Measurements from ENCODE around the gene DCBLD1. TPM values are rescaled to one million over a fixed set of nuclear protein-coding genes. Genes with fewer than 3 reads are reported as not detected.

The DCBLD1 gene
- total and polyA plus RNA-seq, 2 of the 13 experiments (the other 11 are each of a cell fraction or from before 2014, with no cell fraction given) = 23.2 to 41.5 TPM

DNA sequence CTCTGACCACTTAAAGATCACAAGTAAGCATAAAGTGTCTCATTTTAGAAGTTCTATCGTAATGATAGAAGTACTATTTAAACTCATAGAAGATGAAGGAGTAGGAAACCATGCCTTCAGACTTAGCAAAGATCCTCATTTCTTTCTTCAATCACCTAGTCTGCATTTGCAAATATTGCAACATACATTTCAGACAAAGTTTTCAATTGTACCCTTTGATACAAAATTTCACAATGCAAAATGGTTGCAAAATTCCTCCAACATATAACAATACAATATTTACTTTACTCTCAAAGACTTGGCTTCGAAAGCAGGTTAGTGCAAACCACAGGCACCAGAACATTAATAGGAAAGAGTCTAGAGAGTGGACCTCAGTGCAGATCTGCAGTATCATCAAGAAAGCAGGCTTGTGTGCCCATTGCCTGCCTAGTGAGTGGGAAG, 40.6 kb upstream of the DCBLD1 start (continued):
- TF ChIP-seq, protein P1, sequence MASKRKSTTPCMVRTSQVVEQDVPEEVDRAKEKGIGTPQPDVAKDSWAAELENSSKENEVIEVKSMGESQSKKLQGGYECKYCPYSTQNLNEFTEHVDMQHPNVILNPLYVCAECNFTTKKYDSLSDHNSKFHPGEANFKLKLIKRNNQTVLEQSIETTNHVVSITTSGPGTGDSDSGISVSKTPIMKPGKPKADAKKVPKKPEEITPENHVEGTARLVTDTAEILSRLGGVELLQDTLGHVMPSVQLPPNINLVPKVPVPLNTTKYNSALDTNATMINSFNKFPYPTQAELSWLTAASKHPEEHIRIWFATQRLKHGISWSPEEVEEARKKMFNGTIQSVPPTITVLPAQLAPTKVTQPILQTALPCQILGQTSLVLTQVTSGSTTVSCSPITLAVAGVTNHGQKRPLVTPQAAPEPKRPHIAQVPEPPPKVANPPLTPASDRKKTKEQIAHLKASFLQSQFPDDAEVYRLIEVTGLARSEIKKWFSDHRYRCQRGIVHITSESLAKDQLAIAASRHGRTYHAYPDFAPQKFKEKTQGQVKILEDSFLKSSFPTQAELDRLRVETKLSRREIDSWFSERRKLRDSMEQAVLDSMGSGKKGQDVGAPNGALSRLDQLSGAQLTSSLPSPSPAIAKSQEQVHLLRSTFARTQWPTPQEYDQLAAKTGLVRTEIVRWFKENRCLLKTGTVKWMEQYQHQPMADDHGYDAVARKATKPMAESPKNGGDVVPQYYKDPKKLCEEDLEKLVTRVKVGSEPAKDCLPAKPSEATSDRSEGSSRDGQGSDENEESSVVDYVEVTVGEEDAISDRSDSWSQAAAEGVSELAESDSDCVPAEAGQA (IDR thresholded peaks at IDR 0.05; ENCODE audit: low read depth) = 0 out of 2 replicates have a peak, but pooled peaks have one; percentile 21
- TF ChIP-seq, protein P1 (CRISPR knock-in tag; IDR thresholded peaks at IDR 0.05; ENCODE audit: borderline replicate concordance) = no peak
- TF ChIP-seq, protein P2, sequence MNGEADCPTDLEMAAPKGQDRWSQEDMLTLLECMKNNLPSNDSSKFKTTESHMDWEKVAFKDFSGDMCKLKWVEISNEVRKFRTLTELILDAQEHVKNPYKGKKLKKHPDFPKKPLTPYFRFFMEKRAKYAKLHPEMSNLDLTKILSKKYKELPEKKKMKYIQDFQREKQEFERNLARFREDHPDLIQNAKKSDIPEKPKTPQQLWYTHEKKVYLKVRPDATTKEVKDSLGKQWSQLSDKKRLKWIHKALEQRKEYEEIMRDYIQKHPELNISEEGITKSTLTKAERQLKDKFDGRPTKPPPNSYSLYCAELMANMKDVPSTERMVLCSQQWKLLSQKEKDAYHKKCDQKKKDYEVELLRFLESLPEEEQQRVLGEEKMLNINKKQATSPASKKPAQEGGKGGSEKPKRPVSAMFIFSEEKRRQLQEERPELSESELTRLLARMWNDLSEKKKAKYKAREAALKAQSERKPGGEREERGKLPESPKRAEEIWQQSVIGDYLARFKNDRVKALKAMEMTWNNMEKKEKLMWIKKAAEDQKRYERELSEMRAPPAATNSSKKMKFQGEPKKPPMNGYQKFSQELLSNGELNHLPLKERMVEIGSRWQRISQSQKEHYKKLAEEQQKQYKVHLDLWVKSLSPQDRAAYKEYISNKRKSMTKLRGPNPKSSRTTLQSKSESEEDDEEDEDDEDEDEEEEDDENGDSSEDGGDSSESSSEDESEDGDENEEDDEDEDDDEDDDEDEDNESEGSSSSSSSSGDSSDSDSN (CRISPR knock-in tag; IDR thresholded peaks at IDR 0.05) = no peak
- TF ChIP-seq NAIF1 (CRISPR knock-in tag; IDR thresholded peaks at IDR 0.05; ENCODE audit: borderline replicate concordance) = no peak
- no peak for TF ChIP-seq ZNF550 (CRISPR knock-in tag; IDR thresholded peaks at IDR 0.05; ENCODE audit: borderline replicate concordance)
- TF ChIP-seq, protein P3, sequence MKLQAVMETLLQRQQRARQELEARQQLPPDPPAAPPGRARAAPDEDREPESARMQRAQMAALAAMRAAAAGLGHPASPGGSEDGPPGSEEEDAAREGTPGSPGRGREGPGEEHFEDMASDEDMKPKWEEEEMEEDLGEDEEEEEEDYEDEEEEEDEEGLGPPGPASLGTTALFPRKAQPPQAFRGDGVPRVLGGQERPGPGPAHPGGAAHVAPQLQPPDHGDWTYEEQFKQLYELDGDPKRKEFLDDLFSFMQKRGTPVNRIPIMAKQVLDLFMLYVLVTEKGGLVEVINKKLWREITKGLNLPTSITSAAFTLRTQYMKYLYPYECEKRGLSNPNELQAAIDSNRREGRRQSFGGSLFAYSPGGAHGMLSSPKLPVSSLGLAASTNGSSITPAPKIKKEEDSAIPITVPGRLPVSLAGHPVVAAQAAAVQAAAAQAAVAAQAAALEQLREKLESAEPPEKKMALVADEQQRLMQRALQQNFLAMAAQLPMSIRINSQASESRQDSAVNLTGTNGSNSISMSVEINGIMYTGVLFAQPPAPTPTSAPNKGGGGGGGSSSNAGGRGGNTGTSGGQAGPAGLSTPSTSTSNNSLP (IDR thresholded peaks at IDR 0.05; ENCODE audit: low read depth, low read length) = peak; percentile 97
- TF ChIP-seq SAP130 (CRISPR knock-in tag; IDR thresholded peaks at IDR 0.05; ENCODE audit: low read depth) = peak; percentile 61
- no peak for TF ChIP-seq ZNF207 (IDR thresholded peaks at IDR 0.05; ENCODE audit: borderline replicate concordance)
- TF ChIP-seq IRF2 (CRISPR knock-in tag; IDR thresholded peaks at IDR 0.05) = peak; percentile 83; the same call in 1 of the 2 replicates
- no peak for TF ChIP-seq U2AF1 (optimal IDR thresholded peaks at IDR 0.05; ENCODE audit: low read depth, low read length)
- TF ChIP-seq TBL1XR1 (IDR thresholded peaks at IDR 0.05; ENCODE audit: borderline replicate concordance, low read length, partially characterized antibody) = peak; percentile 87
- no peak for TF ChIP-seq SMARCC2 (IDR thresholded peaks at IDR 0.05)
- TF ChIP-seq ZFX (CRISPR knock-in tag; IDR thresholded peaks at IDR 0.05; ENCODE audit: low read depth) = no peak
- TF ChIP-seq, protein P4, sequence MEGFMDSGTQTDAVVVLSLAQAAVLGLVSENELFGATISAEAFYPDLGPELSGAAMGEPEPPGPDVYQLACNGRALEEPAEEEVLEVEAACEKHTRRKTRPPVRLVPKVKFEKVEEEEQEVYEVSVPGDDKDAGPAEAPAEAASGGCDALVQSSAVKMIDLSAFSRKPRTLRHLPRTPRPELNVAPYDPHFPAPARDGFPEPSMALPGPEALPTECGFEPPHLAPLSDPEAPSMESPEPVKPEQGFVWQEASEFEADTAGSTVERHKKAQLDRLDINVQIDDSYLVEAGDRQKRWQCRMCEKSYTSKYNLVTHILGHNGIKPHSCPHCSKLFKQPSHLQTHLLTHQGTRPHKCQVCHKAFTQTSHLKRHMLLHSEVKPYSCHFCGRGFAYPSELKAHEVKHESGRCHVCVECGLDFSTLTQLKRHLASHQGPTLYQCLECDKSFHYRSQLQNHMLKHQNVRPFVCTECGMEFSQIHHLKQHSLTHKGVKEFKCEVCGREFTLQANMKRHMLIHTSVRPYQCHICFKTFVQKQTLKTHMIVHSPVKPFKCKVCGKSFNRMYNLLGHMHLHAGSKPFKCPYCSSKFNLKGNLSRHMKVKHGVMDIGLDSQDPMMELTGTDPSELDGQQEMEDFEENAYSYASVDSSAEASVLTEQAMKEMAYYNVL (CRISPR knock-in tag; IDR thresholded peaks at IDR 0.05; ENCODE audit: borderline replicate concordance) = no peak
- TF ChIP-seq NFATC3 (CRISPR knock-in tag; IDR thresholded peaks at IDR 0.05) = no peak
- no peak for TF ChIP-seq ZNF431 (CRISPR knock-in tag; IDR thresholded peaks at IDR 0.05; ENCODE audit: borderline replicate concordance, low read depth)
- TF ChIP-seq ZBTB21 (CRISPR knock-in tag; IDR thresholded peaks at IDR 0.05) = peak; percentile 26; the same call in 1 of the 2 replicates
- TF ChIP-seq PHB2 (IDR thresholded peaks at IDR 0.05; ENCODE audit: partially characterized antibody) = no peak
- no peak for TF ChIP-seq REL (CRISPR knock-in tag; conservative IDR thresholded peaks at IDR 0.05)
